ENCODE results near the gene MUSTN1.

DNA sequence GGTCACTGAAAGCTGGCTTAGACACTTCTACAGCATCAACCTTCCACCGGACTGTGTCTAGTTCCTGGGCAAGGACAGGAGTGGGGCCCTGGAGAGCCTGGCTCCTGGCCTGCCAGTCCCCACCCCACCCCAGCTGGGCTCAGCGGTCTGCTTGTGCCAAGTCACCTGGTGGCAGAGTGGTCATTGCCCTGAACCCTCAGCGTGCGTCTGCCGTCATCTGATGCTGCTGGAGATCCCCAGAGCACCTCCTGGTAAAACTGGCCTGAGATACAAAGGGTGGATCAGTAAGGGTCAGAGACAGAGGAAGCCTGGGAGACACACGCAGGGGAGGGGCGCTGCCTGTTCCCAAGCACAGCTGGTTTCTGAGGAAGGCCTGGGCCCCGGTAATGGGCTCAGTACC lies 21.0 kb downstream of the MUSTN1 start:
- no peak for TF ChIP-seq POLR2A (IDR thresholded peaks at IDR 0.05)
- TF ChIP-seq, protein P1, sequence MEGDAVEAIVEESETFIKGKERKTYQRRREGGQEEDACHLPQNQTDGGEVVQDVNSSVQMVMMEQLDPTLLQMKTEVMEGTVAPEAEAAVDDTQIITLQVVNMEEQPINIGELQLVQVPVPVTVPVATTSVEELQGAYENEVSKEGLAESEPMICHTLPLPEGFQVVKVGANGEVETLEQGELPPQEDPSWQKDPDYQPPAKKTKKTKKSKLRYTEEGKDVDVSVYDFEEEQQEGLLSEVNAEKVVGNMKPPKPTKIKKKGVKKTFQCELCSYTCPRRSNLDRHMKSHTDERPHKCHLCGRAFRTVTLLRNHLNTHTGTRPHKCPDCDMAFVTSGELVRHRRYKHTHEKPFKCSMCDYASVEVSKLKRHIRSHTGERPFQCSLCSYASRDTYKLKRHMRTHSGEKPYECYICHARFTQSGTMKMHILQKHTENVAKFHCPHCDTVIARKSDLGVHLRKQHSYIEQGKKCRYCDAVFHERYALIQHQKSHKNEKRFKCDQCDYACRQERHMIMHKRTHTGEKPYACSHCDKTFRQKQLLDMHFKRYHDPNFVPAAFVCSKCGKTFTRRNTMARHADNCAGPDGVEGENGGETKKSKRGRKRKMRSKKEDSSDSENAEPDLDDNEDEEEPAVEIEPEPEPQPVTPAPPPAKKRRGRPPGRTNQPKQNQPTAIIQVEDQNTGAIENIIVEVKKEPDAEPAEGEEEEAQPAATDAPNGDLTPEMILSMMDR (IDR thresholded peaks at IDR 0.05): no peak

Measured in sigmoid colon (tissue), 3 donors.